ENCODE data around the gene FADS2.

Gene FADS2

DNA sequence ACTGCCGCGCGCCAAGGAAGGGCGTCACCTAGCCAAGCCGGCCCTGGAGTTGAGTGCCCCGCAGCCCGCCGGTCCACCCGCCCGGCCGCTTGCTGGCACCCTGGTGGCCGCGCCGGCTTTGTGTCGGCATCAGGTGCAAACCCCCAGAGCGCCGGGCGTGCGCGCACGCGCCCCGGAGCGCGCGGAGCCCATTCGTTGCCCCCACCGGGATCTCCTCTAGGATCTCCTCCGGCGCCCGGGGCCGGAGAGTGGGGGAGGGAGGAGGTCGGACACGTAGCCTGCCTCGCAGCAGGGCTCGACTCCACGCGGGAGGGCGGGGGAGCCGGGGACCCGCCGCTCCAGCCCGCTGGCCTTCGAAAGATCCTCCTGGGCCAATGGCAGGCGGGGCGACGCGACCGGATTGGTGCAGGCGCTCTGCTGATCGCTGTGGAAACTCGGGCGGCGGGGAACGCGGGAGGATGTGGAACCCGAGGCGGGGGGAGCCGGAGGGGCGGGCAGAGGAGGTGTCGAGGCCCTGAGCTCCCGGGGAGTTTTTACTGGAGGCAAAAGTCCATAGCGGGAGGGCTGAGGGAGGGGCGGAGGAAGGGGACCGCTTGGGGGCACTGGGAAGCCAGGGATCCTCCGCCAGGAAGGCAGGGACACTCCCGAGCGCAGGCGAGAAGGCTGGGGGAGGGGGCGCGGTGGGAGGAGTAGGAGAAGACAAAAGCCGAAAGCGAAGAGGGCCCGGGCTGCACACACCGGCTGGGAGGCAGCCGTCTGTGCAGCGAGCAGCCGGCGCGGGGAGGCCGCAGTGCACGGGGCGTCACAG lies at the start of gene FADS2:
FADS2 (plus strand) TSS at position 730 of the 808 bp plus-strand sequence. CDS start 91 bp downstream, outside the sequence.
- DNase-seq, result peak; percentile 63 to 64

DNA sequence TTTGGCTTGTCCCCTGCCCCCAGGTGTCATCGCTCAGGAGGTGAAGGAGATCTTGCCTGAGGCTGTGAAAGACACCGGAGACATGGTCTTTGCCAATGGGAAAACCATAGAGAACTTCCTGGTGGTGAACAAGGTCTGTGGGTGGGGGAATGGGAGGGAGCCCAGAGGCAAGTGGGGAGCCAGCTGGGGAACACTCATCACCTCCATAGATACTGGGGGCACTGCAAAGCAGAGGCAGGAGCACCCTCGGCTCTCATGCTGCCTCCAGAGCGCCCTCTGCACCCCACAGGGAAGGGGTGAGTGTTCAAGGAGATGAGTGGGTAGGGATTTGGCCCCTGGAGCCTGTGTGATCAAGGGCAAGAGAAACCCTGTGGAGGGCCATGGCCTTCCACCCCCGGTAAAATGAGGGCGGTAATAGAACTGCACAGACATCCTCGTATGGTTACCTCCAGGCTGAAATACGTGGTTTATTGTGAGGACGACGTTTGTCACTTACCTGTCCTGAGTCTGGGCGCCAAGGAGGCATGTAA lies 49.7 kb upstream of the FADS2 start:
- no peak for DNase-seq

DNA sequence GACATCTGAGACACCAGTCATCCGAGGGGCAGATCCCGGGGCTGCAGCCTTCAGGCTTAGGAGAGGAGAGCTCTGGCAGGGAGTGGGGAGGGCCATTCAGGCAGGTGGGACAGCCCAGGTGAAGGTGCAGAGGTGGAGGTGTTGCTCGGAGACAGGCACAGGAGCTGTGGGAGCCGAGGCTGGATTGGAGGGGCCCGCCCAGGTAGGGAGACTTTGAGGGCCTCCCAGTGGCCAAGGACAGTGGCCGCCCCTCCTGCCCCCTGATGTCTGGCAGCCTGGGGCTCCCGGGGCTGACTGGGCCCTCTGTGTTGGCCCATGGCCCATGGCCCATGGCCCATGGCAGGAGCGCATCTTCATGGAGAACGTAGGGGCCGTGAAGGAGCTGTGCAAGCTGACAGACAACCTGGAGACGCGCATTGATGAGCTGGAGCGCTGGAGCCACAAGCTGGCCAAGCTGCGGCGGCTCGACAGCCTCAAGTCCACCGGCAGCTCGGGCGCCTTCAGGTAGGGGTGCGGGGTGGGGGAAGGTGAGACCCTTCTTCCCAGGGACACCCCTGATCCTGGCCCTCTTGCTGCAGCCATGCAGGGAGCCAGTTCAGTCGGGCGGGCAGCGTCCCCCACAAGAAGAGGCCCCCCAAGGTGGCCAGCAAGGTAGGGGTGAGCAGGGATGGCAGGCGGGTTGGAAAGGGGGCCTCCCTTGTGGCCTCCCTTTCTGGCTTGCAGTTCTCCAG lies 49.0 kb upstream of the FADS2 start:
- no peak for DNase-seq

DNA sequence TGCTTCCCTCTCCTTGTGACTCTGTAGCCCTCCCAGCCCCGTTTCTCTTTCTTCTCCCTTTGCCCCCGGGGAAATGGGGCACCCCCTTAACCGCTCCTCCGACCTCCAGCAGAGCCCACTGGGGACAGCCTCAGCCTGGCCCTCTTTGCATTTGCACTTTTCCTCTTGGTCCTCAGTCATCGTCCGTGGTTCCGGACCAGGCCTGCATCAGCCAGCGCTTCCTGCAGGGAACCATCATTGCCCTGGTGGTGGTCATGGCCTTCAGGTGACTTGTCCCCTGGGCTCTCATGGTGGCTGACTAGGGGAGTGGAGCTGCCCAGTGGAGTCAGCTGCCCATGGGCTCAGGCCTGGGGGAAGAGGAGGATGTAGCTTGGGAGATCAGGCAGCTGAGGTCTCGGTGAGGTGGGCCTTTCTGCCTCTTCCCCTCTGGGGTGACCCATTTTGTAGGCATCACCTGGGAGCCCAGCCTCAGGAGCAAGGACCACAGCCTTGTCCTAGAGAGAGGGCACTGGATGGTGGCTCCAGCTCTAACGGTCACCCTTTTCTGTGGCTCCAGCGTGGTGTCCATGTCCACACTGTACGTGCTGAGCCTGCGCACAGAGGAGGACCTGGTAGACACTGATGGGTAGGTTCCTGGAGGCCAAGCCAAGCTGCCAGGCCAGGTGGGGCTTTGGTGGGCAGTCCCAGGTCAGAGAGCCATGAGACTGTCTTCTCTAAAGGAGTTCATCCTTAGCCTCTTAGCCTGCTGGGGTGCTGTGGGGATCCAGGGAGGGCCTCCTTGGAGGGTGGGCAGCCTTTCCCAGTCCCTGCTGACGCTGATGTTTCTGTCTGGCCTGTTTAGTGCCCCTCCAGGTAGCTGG lies 48.2 kb upstream of the FADS2 start:
- DNase-seq, result no peak

DNA sequence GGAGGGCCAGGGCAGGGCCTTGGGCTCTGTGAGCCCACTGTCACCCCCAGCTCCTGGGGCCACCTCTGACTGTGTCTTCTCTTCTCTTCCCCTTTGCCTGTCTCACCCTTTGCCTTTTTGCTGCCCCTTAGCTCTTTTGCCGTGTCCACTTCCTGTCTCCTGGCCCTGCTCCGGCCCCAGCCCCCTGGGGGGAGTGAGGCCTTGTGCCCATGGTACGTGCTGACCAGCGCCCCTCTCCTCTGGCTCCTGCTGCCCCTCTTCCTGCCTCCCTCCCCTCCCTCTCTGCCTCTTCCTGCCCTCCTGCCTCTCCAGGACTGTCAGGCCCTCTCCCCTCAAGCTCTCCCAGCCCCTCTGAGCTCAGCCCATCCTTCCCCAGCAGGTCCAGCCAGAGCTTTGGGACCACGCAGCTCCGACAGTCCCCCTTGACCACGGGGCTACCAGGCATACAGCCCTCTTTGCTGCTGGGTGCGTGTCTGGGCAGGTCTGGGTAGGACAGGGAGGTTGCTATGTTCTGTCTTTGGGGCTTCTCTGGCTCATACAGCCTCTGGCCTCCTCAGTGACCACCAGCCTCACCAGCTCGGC lies 47.4 kb upstream of the FADS2 start:
- no peak for DNase-seq

DNA sequence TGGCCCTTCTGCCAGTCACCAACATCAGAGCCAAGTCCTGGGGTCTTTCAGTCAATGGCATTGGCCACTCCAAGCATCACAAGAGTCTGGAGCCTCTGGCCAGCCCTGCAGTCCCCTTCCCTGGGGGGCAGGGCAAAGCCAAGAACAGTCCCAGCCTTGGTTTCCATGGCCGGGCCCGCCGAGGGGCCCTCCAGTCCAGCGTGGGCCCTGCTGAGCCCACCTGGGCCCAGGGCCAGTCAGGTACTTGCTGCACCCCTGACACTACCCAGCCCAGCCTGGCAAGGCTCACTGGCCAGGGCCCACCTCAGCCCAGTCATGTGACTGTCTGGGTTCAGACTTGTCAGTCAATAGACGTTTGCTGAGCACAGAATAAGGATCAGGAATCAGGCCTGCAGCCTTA lies 46.5 kb upstream of the FADS2 start:
- no peak for DNase-seq

DNA sequence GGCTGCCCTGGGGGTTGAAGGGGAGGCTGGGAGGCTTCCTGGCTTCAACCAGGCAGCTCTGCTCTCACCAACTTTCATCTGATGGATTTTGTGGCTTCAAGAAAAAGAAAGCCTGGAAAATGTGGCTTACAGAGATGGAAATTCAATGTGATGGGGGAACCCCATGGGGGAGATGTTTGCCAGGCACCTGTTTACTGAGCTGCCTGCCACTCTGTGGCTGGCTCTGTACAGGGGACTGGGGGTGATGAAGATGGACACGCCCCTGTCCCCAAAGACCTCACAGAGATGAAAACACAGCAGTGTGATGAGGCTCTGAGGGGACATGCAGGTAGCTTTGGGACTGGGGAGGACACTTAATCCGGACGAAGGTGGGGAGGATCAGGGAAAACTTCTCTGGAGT lies 45.8 kb upstream of the FADS2 start:
- DNase-seq, result no peak

- DNase-seq, result no peak
These were observed 45.3 kb upstream of the FADS2 start for GRCh38 chr11:61782841-61783240.

DNA sequence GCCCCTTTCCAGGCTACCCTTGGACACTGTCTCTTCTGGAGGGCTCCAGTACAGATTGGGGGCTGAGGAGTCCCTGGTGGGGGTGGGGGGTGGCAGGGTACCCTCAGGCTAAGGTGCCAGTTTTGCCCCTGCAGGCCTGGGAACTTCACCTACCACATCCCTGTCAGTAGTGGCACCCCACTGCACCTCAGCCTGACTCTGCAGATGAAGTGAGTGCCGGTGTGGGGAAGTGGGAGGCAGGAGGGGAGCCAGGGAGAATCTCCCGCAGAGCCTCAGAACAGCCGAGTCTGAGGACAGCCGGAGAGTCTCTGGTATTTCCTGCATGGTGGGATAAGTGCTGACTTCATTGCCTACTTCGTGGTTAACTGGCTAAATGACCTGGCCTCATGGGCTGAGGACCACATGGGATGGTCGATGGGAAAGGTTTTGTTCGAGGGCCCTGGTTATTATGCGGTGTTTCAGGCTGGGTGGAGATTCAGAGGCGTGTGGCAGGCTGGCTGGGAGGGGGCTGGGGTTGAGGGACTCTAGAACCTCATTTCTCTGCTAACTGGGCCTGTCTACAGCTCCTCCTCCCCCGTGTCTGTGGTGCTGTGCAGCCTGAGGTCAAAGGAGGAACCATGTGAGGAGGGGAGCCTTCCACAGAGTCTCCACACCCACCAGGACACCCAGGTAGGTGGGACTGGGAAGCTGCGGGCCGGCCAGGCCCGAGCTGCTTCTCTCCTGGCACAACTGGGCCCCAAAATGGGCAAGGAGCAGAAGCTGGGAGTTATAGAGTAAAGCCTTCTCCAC lies 44.2 kb upstream of the FADS2 start:
- DNase-seq, result no peak

GRCh38 chr11:61784506-61784805 lies 43.6 kb upstream of the FADS2 start:
- no peak for DNase-seq

DNA sequence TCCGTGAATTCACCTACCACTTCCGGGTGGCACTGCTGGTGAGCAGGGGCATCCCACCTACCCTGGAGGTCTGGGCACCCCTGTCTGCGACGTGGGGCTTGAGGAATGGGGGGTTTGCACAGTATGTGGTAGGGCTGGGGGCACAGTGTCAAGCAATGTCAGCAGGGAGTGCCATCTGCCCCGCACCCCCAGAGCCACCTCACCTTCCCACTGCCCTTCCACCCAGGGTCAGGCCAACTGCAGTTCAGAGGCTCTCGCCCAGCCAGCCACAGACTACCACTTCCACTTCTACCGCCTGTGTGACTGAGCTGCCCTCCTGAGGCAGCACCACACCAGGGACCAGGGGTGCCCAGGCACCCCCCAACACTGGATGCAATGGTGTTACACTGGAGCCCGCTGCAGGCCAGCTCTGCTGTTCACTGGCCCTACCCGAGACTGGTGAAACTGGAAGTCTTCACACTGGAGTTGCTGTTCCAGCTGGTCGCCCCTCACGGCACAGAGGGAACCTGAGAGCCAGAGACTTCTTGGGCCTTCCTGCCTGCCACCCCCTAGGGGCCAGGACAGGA lies 42.2 kb upstream of the FADS2 start:
- DNase-seq, result no peak

- DNase-seq, result peak in 1 of 2 donors; percentile 22
These were observed 40.1 kb upstream of the FADS2 start for GRCh38 chr11:61787928-61788491.

DNA sequence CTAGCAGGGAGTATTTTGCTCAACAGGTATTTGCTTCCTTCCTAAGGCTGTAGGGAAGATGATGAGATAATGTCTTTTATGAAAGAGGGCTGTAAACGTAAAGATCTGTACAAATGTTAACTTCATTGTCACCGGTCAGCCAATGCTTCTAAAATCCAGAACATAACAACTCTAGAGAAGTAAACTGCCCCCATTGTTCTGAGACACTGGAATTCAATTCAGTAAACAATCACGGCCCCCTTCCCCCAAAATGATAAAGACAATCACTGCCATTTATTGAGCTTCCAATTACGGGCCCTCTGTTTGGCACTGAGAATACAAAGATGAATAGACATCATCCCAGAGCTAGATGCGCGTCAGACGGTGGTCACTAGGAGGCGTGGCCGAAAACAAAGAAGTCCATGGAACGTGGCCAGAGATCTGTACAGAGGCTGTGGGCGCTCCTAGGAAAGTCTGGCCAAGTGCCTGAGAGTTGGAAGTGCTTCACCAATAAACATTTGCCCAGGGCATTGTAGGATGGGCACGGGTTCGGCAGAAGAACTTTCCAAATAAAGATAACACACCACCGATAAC lies 36.3 kb upstream of the FADS2 start:
- peak; percentile 54 to 59 for DNase-seq

DNA sequence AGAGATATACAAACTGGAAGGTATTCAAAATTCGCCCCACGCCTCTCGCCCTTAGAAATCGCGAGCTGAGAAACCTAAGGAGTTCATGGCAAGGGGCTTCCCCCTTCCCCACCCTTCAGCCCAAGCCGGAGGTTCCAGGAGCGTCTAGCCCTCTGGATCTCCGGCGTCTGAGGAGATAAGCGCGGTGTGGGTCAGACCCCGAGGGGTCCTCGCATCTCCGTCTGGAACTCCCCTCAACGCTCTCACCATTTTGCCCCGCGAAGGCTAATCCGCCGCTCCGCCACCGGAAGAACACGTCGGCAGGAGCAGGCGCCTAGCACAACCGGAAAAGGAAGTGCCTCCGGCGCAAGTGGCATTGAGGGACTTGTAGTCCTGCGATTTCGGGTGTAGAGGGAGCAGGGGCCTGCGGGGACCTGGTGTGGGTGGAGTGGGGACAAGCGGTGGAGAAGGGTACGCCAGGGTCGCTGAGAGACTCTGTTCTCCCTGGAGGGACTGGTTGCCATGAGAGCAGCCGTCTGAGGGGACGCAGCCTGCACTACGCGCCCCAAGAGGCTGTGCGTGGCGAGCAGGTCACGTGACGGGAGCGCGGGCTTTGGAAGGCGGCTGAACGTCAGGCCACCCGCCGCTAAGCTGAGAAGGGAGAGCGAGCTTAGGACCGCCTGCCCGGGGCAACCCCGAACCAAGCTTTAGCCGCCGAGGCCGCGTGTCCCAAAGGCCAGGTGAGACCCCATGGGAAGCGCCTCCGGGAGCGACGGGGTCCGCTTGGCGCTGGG lies 35.6 kb upstream of the FADS2 start, which contains the start of the genes FEN1 and TMEM258:
FEN1 (plus strand) TSS at position 602 of the 773 bp plus-strand sequence. CDS start 2,451 bp downstream, outside the sequence.
TMEM258 (minus strand) TSS at position 290 of the 773 bp plus-strand sequence; CDS start at position 249, 41 bp downstream.
- DNase-seq, result peak; percentile 90

GRCh38 chr11:61793083-61793828 lies 34.8 kb upstream of the FADS2 start:
- no peak for DNase-seq

GRCh38 chr11:61793829-61794204 lies 34.3 kb upstream of the FADS2 start:
- DNase-seq, result no peak

GRCh38 chr11:61794579-61794978 lies 33.5 kb upstream of the FADS2 start:
- DNase-seq, result no peak

GRCh38 chr11:61795459-61795858 lies 32.6 kb upstream of the FADS2 start:
- no peak for DNase-seq
